Peyer's patch (tissue), 4 donors: ENCODE results near the gene TTC34. TPM values are rescaled to one million over a fixed set of nuclear protein-coding genes. Genes with fewer than 3 reads are reported as not detected.

Source experiments
- DNase-seq, 3 donors: peaks; one replicate each; pipeline ENCODE4 v3.0.0-alpha.2; 2017 to 2019
- H3K27ac ChIP-seq, 4 donors: fragments of 200-600 bp; sonication (generic); one replicate each; pipeline ENCODE4 v1.5.1; 2016 to 2019
- H3K27me3 ChIP-seq, 2 donors: fragments of 200-600 bp; sonication (generic); one replicate each; pipeline ENCODE4 v1.5.1; 2019
- H3K36me3 ChIP-seq, 3 donors: fragments of 200-600 bp; sonication (generic); one replicate each; pipeline ENCODE4 v1.5.1; 2016 to 2019
- H3K4me1 ChIP-seq, 4 donors: fragments of 200-600 bp; sonication (generic); one replicate each; pipeline ENCODE4 v1.5.1; 2016 to 2019
- H3K4me3 ChIP-seq, 4 donors: fragments of 200-600 bp; sonication (generic); 1 replicate in 3 of 4; 2 replicates in 1 of 4; pipeline ENCODE4 v1.5.1; 2016 to 2019; ENCODE audit warnings: mild to moderate bottlenecking in 1 of 4
- H3K9me3 ChIP-seq, 4 donors: fragments of 200-600 bp; sonication (generic); one replicate each; pipeline ENCODE4 v1.5.1; 2016 to 2019; ENCODE audit warnings: mild to moderate bottlenecking in 1 of 4
- POLR2A ChIP-seq, 2 donors: fragments of 450-650 bp; IDR thresholded peaks; one replicate each; pipeline ENCODE4 v1.5.1; 2017; ENCODE audit warnings: antibody characterized with exemption in 2 of 2, mild to moderate bottlenecking in 2 of 2, moderate library complexity in 2 of 2
- total RNA-seq, 4 donors: library from RNA; depleted of rRNA; stranded (reverse); fragments of >200 nt; gene quantifications; one replicate each; pipeline ENCODE4 v1.1.0, GENCODE V29; 2016
- TF ChIP-seq, protein P1 (sequence below), 6 experiments: fragments of 450-650 bp in 4 of 6; fragments of 200-600 bp in 2 of 6; sonication (generic) in 1 of 6; IDR thresholded peaks; one replicate each; pipeline ENCODE4 v1.5.1; 2017 to 2019; ENCODE audit warnings: antibody characterized with exemption in 6 of 6, mild to moderate bottlenecking in 3 of 6, moderate library complexity in 1 of 6

The TTC34 gene
- total RNA-seq, 4 donors from 2014 or later, result 0.53 to 2.4 (median 1.5) TPM

DNA sequence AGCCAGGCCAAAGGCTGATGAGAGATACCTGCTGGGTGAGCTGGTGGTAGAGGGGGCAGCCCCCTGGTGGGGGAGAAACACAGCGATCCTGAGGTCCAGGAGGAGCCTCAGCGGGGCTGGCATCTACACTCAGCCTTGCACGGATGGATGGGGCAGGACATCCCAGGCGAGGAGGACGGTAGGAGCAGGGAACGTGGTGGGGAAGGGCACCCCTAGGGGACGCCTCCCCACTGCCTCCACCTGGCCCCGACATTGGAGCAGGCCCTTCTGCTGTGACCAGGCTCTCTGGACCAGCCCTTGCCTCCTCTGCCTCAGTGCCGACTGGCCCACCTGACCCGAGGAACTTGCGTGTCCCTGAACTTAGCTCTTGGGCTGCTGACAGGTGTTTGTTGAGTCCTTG is 162.3 kb downstream of the TTC34 start:
- no peak overlapping the region for H3K4me3 ChIP-seq
- DNase-seq, result peak in 1 of 3 donors; percentile 46
- H3K27me3 ChIP-seq, result no peaks in the 10 kb centered on the region
- H3K36me3 ChIP-seq, result no peaks in the 10 kb centered on the region
- peaks cover 0 to 7% (median 0%) of the 10 kb centered on the region in 4 donors for H3K9me3 ChIP-seq
- H3K27ac ChIP-seq, result no peak overlapping the region
- TF ChIP-seq, protein P1, sequence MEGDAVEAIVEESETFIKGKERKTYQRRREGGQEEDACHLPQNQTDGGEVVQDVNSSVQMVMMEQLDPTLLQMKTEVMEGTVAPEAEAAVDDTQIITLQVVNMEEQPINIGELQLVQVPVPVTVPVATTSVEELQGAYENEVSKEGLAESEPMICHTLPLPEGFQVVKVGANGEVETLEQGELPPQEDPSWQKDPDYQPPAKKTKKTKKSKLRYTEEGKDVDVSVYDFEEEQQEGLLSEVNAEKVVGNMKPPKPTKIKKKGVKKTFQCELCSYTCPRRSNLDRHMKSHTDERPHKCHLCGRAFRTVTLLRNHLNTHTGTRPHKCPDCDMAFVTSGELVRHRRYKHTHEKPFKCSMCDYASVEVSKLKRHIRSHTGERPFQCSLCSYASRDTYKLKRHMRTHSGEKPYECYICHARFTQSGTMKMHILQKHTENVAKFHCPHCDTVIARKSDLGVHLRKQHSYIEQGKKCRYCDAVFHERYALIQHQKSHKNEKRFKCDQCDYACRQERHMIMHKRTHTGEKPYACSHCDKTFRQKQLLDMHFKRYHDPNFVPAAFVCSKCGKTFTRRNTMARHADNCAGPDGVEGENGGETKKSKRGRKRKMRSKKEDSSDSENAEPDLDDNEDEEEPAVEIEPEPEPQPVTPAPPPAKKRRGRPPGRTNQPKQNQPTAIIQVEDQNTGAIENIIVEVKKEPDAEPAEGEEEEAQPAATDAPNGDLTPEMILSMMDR (IDR thresholded peaks at IDR 0.05), result no peak
- no peak for TF ChIP-seq POLR2A (IDR thresholded peaks at IDR 0.05)
- H3K4me1 ChIP-seq, result peaks cover 0 to 21% (median 13%) of the 10 kb centered on the region in 4 donors

DNA sequence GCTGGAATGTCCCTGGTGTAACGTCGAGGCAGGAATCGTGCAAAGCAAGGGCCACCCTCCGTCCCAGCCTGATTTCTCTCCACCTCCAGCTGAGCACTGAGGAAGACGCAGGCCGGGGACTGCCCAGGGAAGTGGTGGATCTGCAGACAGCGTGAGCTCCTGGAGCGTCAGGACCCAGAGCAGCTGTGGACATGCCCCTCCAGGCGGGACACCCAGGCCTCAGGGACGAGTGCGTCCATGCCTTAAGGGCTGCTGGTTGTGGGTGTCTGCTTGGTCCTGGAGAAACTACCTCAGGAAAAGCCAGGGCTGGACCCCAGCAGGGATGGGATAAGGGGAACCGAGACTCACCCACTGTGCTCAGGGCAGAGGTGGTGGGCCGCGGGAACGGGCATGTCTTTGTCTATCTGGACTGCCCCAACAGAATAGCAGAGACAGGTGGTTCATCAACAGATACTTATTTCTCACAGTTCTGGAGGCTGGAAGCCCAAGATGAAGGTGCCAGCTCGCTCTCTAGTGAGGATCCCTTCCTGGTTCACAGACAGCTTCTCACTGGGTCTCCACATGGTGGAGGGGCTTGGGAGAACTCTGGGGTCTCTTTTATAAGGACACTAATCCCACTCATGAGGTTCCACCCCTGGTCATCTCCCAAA is 162.9 kb downstream of the TTC34 start:
- Histone ChIP-seq H3K27ac (no peak overlapping the region), H3K9me3 (peaks cover 0 to 7% (median 0%) of the 10 kb centered on the region in 4 donors), H3K36me3 (no peaks in the 10 kb centered on the region), H3K27me3 (no peaks in the 10 kb centered on the region), H3K4me1 (peaks cover 0 to 19% (median 13%) of the 10 kb centered on the region in 4 donors), H3K4me3 (no peak overlapping the region)
- TF ChIP-seq, protein P1 (IDR thresholded peaks at IDR 0.05), result no peak
- TF ChIP-seq POLR2A (IDR thresholded peaks at IDR 0.05), result no peak
- DNase-seq, result no peak

DNA sequence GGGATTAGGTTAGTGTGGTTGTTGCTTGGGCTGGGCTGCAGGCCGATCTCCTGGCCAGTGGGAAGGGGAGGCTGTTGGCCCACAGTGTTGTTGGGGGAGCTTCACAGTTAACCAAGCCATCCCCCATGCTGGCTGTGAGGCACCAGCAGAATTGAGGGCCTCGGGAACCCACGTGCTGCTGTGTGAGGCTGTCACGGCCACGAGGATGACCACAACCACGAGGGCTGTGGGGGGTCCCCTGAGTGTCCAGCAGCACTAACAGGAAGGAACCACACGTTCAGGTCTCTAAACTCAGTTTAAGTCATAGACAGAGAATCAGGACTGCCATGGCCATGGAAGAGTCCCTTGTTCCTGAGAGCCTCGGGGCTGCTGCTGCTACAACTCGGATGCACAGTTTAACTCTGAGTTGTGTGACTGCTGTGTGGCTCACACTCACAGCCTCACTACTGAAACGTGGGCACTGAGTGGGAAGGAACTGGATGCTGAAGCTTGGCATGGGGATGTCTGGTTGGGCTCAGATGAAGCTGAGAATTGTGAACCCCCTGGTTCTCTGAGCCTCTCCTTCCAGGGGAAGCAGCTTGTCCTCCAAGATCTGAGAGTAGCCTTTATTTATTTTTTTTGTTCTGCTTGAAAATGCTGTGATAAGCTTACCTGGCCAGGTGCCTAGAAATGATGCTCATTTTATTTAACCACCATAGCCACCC is 163.9 kb downstream of the TTC34 start:
- peaks cover 0 to 7% (median 0%) of the 10 kb centered on the region in 4 donors for H3K9me3 ChIP-seq

DNA sequence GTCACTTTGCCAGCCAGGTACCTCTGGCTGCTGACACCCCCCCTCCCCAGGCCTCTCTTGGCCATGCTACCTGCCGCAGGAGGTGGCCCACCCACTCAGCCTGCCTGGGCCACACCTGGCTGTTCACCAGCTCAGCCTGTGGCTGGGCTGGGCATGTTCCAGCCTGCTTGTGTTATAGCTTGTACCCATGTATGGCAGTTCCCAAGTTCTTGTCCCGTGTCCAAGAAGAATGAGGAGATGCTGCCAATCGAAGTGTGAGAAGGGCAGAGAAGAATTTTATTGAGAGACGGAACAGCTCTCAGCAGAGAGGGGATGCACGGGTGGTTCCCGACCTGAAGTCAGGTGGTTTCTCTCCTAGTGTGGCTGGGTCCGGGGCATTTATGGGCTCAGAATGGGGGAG is 164.8 kb downstream of the TTC34 start:
- Histone ChIP-seq H3K4me1 (peaks cover 0 to 13% (median 3%) of the 10 kb centered on the region in 4 donors), H3K9me3 (peaks cover 0 to 7% (median 0%) of the 10 kb centered on the region in 4 donors), H3K27me3 (no peaks in the 10 kb centered on the region), H3K27ac (no peak overlapping the region), H3K36me3 (no peaks in the 10 kb centered on the region), H3K4me3 (no peak overlapping the region)
- TF ChIP-seq, protein P1 (IDR thresholded peaks at IDR 0.05), result no peak
- no peak for TF ChIP-seq POLR2A (IDR thresholded peaks at IDR 0.05)
- DNase-seq, result no peak

More for the DNA sequence above, 163.9 kb downstream of the TTC34 start:
- no peak for TF ChIP-seq POLR2A (IDR thresholded peaks at IDR 0.05)
- TF ChIP-seq, protein P1 (IDR thresholded peaks at IDR 0.05), result no peak
- no peak overlapping the region for H3K4me3 ChIP-seq
- no peak overlapping the region for H3K27ac ChIP-seq
- DNase-seq, result no peak
- peaks cover 0 to 15% (median 9%) of the 10 kb centered on the region in 4 donors for H3K4me1 ChIP-seq
- no peaks in the 10 kb centered on the region for H3K27me3 ChIP-seq
- H3K36me3 ChIP-seq, result no peaks in the 10 kb centered on the region

DNA sequence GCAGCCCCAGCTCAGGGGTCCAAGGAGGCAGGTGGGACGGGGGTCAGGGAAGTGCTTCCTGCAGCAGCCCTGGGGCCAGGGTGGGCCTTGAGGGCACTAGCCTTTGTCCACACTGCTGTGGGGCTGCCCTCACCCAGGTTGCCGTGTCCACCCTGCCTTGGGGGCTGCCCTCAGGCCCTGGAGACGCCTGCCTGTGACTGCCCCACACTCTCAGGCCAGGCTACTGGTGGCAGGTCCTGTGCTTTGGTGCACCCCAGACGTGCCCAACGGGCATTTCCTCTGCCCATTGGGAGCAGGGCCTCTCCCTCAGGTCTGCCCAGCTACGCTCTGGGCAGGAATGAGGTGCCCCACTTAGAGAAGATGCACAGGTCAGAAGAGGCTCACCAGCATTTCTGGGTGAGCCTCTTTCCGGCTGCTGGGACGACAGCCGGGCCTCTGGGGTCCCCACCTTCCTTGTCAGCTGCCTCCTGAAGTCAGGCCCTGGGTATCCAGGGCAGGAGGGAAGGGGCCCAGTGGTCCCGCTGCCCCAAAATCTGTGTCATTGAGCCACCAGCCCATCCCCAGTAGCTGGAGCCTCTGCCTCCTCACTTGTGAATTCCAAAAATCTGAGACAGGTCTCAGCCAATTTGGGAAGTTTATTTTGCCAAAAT is 166.0 kb downstream of the TTC34 start:
- H3K9me3 ChIP-seq, result peaks cover 0 to 7% (median 0%) of the 10 kb centered on the region in 4 donors
- no peak overlapping the region for H3K4me3 ChIP-seq
- TF ChIP-seq, protein P1 (IDR thresholded peaks at IDR 0.05), result no peak
- TF ChIP-seq POLR2A (IDR thresholded peaks at IDR 0.05), result no peak
- H3K27me3 ChIP-seq, result no peaks in the 10 kb centered on the region
- no peak overlapping the region for H3K27ac ChIP-seq
- DNase-seq, result peak in 1 of 3 donors; percentile 34
- H3K4me1 ChIP-seq, result peaks cover 0 to 15% (median 0%) of the 10 kb centered on the region in 4 donors
- H3K36me3 ChIP-seq, result no peaks in the 10 kb centered on the region
